Activated naive CD4-positive, alpha-beta T cell treated with anti-CD3 and anti-CD28 coated beads, Interleukin-2, amount 10 ng/mL, durations not matched to agents 5 hours and 36 hours (primary cell): ENCODE measurements around the gene NIT1. TPM values are rescaled to one million over a fixed set of nuclear protein-coding genes. Genes with fewer than 3 reads are reported as not detected.

Source experiments
- total RNA-seq, 2 experiments: library from RNA; stranded (reverse); gene quantifications; one replicate each; pipeline ENCODE4 v1.2.3, GENCODE V29; 2021

The NIT1 gene
- 10 to 100 TPM; 38.3 to 39.0 TPM for total RNA-seq

GRCh38 chr1:161117759-161118581 lies at the start of gene NIT1, which contains the start of gene PFDN2:
Gene NIT1, plus strand, starts transcription at chr1:161118105. Its CDS starts 72 bp downstream, at chr1:161118177.
Gene PFDN2, minus strand, starts transcription at chr1:161118037. Its CDS starts 11 bp downstream, at chr1:161118026.

GRCh38 chr1:161069731-161070270 lies 48.1 kb upstream of the NIT1 start, which contains the start of gene ARHGAP30:
Gene ARHGAP30, minus strand, starts transcription at chr1:161069891. Its CDS starts 267 bp downstream, at chr1:161069624.

GRCh38 chr1:161089251-161089924 lies 28.5 kb upstream of the NIT1 start, which contains the start of gene NECTIN4:
Gene NECTIN4, minus strand, starts transcription at chr1:161089558. Its CDS starts 262 bp downstream, at chr1:161089296.

GRCh38 chr1:161098210-161099068 lies 19.5 kb upstream of the NIT1 start, which contains the start of gene KLHDC9:
Gene KLHDC9, plus strand, starts transcription at chr1:161098361. Its CDS starts 175 bp downstream, at chr1:161098536.

GRCh38 chr1:161132410-161133219 lies 14.7 kb downstream of the NIT1 start, which contains the start of gene DEDD:
Gene DEDD, minus strand, starts transcription at chr1:161132667. Its CDS starts 8,205 bp downstream, at chr1:161124462.

GRCh38 chr1:161153682-161154337 lies 35.9 kb downstream of the NIT1 start, which contains the start of gene UFC1:
Gene UFC1, plus strand, starts transcription at chr1:161153978. Its CDS starts 20 bp downstream, at chr1:161153998.

GRCh38 chr1:161159087-161159912 lies 41.4 kb downstream of the NIT1 start, which contains the start of gene USP21:
Gene USP21, plus strand, starts transcription at chr1:161159500. Its CDS starts 1,141 bp downstream, at chr1:161160641.

GRCh38 chr1:161165742-161166668 lies 48.1 kb downstream of the NIT1 start, which contains the start of gene PPOX:
Gene PPOX, plus strand, starts transcription at chr1:161166426. Its CDS starts 422 bp downstream, at chr1:161166848.

Other genes with a start within 250 kb of the NIT1 start
- gene ITLN1, start 232.9 kb upstream of the NIT1 start, total RNA-seq = not detected
- gene ITLN2, start 163.3 kb upstream of the NIT1 start, total RNA-seq = not detected
- gene F11R, start 97.0 kb upstream of the NIT1 start, total RNA-seq = 10 to 100 TPM; 16.2 to 20.7 TPM
- gene TSTD1, start 79.1 kb upstream of the NIT1 start, total RNA-seq = 10 to 100 TPM; 60.7 to 63.0 TPM
- 10 to 100 TPM; 62.5 to 63.9 TPM for gene USF1, start 72.1 kb upstream of the NIT1 start, total RNA-seq
- 100 to 1,000 TPM; 304 to 324 TPM for gene ARHGAP30, start 48.2 kb upstream of the NIT1 start, total RNA-seq
- gene NECTIN4, start 28.5 kb upstream of the NIT1 start, total RNA-seq = not detected
- gene KLHDC9, start 19.7 kb upstream of the NIT1 start, total RNA-seq = under 1 TPM; 0.58 to 0.63 TPM
- 10 to 100 TPM; 47.2 to 48.3 TPM for gene PFDN2, start 68 bp upstream of the NIT1 start, total RNA-seq
- 10 to 100 TPM; 30.2 to 35.5 TPM for gene DEDD, start 14.6 kb downstream of the NIT1 start, total RNA-seq
- 100 to 1,000 TPM; 123 to 125 TPM for gene UFC1, start 35.9 kb downstream of the NIT1 start, total RNA-seq
- gene USP21, start 41.4 kb downstream of the NIT1 start, total RNA-seq = 10 to 100 TPM; 31.2 to 35.6 TPM
- 10 to 100 TPM; 35.8 to 39.2 TPM for gene PPOX, start 48.3 kb downstream of the NIT1 start, total RNA-seq
- gene B4GALT3, start 59.4 kb downstream of the NIT1 start, total RNA-seq = 10 to 100 TPM; 43.6 to 52.2 TPM
- 1 to 10 TPM; 1.8 to 1.9 TPM for gene ADAMTS4, start 80.9 kb downstream of the NIT1 start, total RNA-seq
- 10 to 100 TPM; 82.5 to 90.4 TPM for gene NDUFS2, start 84.3 kb downstream of the NIT1 start, total RNA-seq
- gene FCER1G, start 97.2 kb downstream of the NIT1 start, total RNA-seq = 1 to 10 TPM; 2.7 to 2.9 TPM
- not detected for gene APOA2, start 105.5 kb downstream of the NIT1 start, total RNA-seq
- gene TOMM40L, start 108.0 kb downstream of the NIT1 start, total RNA-seq = 10 to 100 TPM; 19.6 to 20.4 TPM
- not detected for gene NR1I3, start 120.1 kb downstream of the NIT1 start, total RNA-seq
- gene PCP4L1, start 140.6 kb downstream of the NIT1 start, total RNA-seq = under 1 TPM; 0.26 to 0.71 TPM
- 1 to 10 TPM; 4.8 to 6.1 TPM for gene MPZ, start 191.9 kb downstream of the NIT1 start, total RNA-seq
- 100 to 1,000 TPM; 148 to 153 TPM for gene SDHC, start 196.3 kb downstream of the NIT1 start, total RNA-seq
- gene CFAP126, start 249.8 kb downstream of the NIT1 start, total RNA-seq = not detected